H1 (cell line): ENCODE measurements around the gene SERINC4.

ENCODE experiments used
- CTCF ChIP-seq, 3 experiments: IDR thresholded peaks; 1 replicate in 2 of 3; 2 replicates in 1 of 3; pipeline versions ENCODE4 v1.5.1 to v1.6.1; 2011; ENCODE audit warnings: low read length in 3 of 3, mild to moderate bottlenecking in 3 of 3, inconsistent platforms in 2 of 3, low read depth in 1 of 3, moderate library complexity in 1 of 3; ENCODE audit not compliant: insufficient read depth in 1 of 3; ENCODE audit errors: control extremely low read depth in 1 of 3
- EZH2 ChIP-seq: fragments of 200-600 bp; sonication (generic); IDR thresholded peaks from 2 replicates; pipeline ENCODE4 v1.7.1; 2012; ENCODE audit warnings: low read depth, mild to moderate bottlenecking, moderate library complexity, low read length, inconsistent platforms; ENCODE audit not compliant: severe bottlenecking
- JUND ChIP-seq: IDR thresholded peaks from 2 replicates; pipeline ENCODE4 v1.6.1; 2011; ENCODE audit warnings: mild to moderate bottlenecking, improper control_type of control experiment, low read length
- MAX ChIP-seq: IDR thresholded peaks from 2 replicates; pipeline ENCODE4 v1.6.1; 2012; ENCODE audit warnings: inconsistent platforms
- POLR2A ChIP-seq, 2 experiments: IDR thresholded peaks; 1 replicate in 1 of 2; 2 replicates in 1 of 2; pipeline ENCODE4 v1.6.1; 2011; ENCODE audit warnings: low read depth in 2 of 2, low read length in 2 of 2, mild to moderate bottlenecking in 2 of 2; ENCODE audit errors: control extremely low read depth in 1 of 2
- RFX5 ChIP-seq: IDR thresholded peaks from 2 replicates; pipeline ENCODE4 v1.6.1; 2011; ENCODE audit warnings: low read depth, low read length, improper control_type of control experiment, borderline replicate concordance
- SIN3A ChIP-seq, 2 experiments: IDR thresholded peaks in 1 of 2; conservative IDR thresholded peaks in 1 of 2; 2 replicates each; pipeline ENCODE4 v1.6.1; 2011 to 2012; ENCODE audit warnings: low read length in 2 of 2, improper control_type of control experiment in 1 of 2, low read depth in 1 of 2, mild to moderate bottlenecking in 1 of 2
- SIRT6 ChIP-seq: IDR thresholded peaks from one replicate; pipeline ENCODE4 v1.7.1; 2012; ENCODE audit warnings: low read length, inconsistent platforms
- SRF ChIP-seq: IDR thresholded peaks from 2 replicates; pipeline ENCODE4 v1.6.1; 2011; ENCODE audit warnings: mild to moderate bottlenecking, low read depth, low read length, moderate library complexity

- TF ChIP-seq JUND (no peak), CTCF (IDR thresholded peaks at IDR 0.05; ENCODE audit: control extremely low read depth in 1 of 3, insufficient read depth in 1 of 3, low read depth in 1 of 3, low read length in 3 of 3) (no peak), EZH2 (no peak), POLR2A (IDR thresholded peaks at IDR 0.05; ENCODE audit: control extremely low read depth in 1 of 2, low read depth in 2 of 2, low read length in 2 of 2) (0 out of 3 replicates have a peak, but pooled peaks of 1 of the 2 experiments have one; percentile 30), MAX (no peak), RFX5 (no peak), SIN3A (conservative IDR thresholded peaks at IDR 0.05 in 1 of 2, IDR thresholded peaks at IDR 0.05 in 1 of 2; ENCODE audit: low read depth in 1 of 2, low read length in 2 of 2) (no peak), SIRT6 (no peak), SRF (no peak)
These were observed 48.1 kb downstream of the SERINC4 start for GRCh38 chr15:43751885-43752284.
